ENCODE results near the gene PECR. TPM values are rescaled to one million over a fixed set of nuclear protein-coding genes. Genes with fewer than 3 reads are reported as not detected.

The PECR gene
- total RNA-seq, 1 experiment from 2014 or later = 15.3 TPM

- Histone ChIP-seq H2AK5ac (ENCODE audit: insufficient read length, low read length) (peak within 1 kb of the TSS; percentile 79), H3K18ac (ENCODE audit: insufficient read length, low read depth, low read length) (peak within 1 kb of the TSS; percentile 94), H4K91ac (ENCODE audit: insufficient read length, low read depth, low read length) (no peak within 1 kb of the TSS), H3K9ac (ENCODE audit: extremely low read depth, insufficient read length, low read length) (peak within 1 kb of the TSS; percentile 99), H3K27ac (ENCODE audit: insufficient read length, low read depth, low read length) (peak within 1 kb of the TSS; percentile 66), H2BK15ac (ENCODE audit: low read depth, low read length) (no peak within 1 kb of the TSS), H3K14ac (ENCODE audit: insufficient read depth, low read length) (peak within 1 kb of the TSS; percentile 88), H3K56ac (ENCODE audit: insufficient read length, low read depth, low read length) (no peak within 1 kb of the TSS), H3K23ac (ENCODE audit: insufficient read length, low read depth, low read length) (no peak within 1 kb of the TSS), H4K5ac (ENCODE audit: insufficient read length, low read depth, low read length) (peak within 1 kb of the TSS; percentile 84), H3K27me3 (ENCODE audit: insufficient read depth, low read length) (no peaks in the 10 kb centered on the region), H2BK120ac (ENCODE audit: low read depth, low read length, poor library complexity, severe bottlenecking) (no peak within 1 kb of the TSS), H4K8ac (replicated peaks; ENCODE audit: insufficient read length, low read depth, low read length) (no peak within 1 kb of the TSS), H4K20me1 (ENCODE audit: control insufficient read depth, insufficient read depth, insufficient read length) (no peaks in the 10 kb centered on the region), H3K79me2 (ENCODE audit: insufficient read depth, low read length) (peaks cover 18% of the 10 kb centered on the region; the same call in 1 of the 2 replicates), H3K79me1 (ENCODE audit: insufficient read depth, low read depth, low read length, poor library complexity, severe bottlenecking) (no peaks in the 10 kb centered on the region), H2BK5ac (ENCODE audit: insufficient read length, low read length) (peak within 1 kb of the TSS; percentile 77), H3K23me2 (ENCODE audit: insufficient read length, low read depth, low read length, poor library complexity, severe bottlenecking) (peaks cover 3% of the 10 kb centered on the region), H3K4ac (ENCODE audit: low read depth, low read length) (no peak within 1 kb of the TSS; the same call in 1 of the 2 replicates), H2BK20ac (ENCODE audit: low read depth, low read length, poor library complexity, severe bottlenecking) (no peak within 1 kb of the TSS), H2AFZ (ENCODE audit: low read length) (no peak within 1 kb of the TSS), H3T11ph (ENCODE audit: low read length) (no peak within 1 kb of the TSS), H3K4me1 (ENCODE audit: insufficient read depth, low read length) (no peaks in the 10 kb centered on the region; the same call in 1 of the 2 replicates), H3K9me3 (ENCODE audit: control insufficient read depth, low read depth, low read length) (no peaks in the 10 kb centered on the region), H2BK12ac (ENCODE audit: insufficient read length, low read depth, low read length) (no peak within 1 kb of the TSS), H3K4me2 (ENCODE audit: insufficient read depth, insufficient read length, low read length) (peak within 1 kb of the TSS; percentile 70)
- Mint-ChIP-seq H3K9me3 (peaks cover 0 to 3% of the 10 kb centered on the region in 2 experiments; a peak in 2 of 5 replicates), H3K36me3 (ENCODE audit: insufficient read depth in 1 of 3, low read depth in 3 of 3) (peaks cover 32 to 46% (median 43%) of the 10 kb centered on the region in 3 experiments), H3K27ac (peak within 1 kb of the TSS; percentile 99 to 100 (median 100)), H3K4me1 (peaks cover 38 to 53% of the 10 kb centered on the region in 2 experiments), H3K4me3 (peak within 1 kb of the TSS; percentile 99 to 100), H3K27me3 (ENCODE audit: low read depth) (no peaks in the 10 kb centered on the region)
- TF ChIP-seq, protein P1, sequence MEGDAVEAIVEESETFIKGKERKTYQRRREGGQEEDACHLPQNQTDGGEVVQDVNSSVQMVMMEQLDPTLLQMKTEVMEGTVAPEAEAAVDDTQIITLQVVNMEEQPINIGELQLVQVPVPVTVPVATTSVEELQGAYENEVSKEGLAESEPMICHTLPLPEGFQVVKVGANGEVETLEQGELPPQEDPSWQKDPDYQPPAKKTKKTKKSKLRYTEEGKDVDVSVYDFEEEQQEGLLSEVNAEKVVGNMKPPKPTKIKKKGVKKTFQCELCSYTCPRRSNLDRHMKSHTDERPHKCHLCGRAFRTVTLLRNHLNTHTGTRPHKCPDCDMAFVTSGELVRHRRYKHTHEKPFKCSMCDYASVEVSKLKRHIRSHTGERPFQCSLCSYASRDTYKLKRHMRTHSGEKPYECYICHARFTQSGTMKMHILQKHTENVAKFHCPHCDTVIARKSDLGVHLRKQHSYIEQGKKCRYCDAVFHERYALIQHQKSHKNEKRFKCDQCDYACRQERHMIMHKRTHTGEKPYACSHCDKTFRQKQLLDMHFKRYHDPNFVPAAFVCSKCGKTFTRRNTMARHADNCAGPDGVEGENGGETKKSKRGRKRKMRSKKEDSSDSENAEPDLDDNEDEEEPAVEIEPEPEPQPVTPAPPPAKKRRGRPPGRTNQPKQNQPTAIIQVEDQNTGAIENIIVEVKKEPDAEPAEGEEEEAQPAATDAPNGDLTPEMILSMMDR (conservative IDR thresholded peaks at IDR 0.05) = no peak
- peak; percentile 98 for DNase-seq
- WGBS (ENCODE audit: extremely low coverage, insufficient read length, low lambda C conversion rate) = no CpG with 5 or more reads among the region's 57 CpGs
These were observed 27.6 kb upstream of the PECR start, which contains the start of gene XRCC5 for GRCh38 chr2:216108967-216109921. TSS of gene XRCC5 (plus strand) at chr2:216109348. CDS start at chr2:216109437, 89 bp downstream.

Measured in H9 (cell line).